HG03280 (cell line): Measurements from ENCODE around the gene POU4F1.
"Not testable (repeated sequence)": the region's sequence is repeated elsewhere in the genome, so short reads cannot be mapped to it uniquely, and the experiment has no call there.

Source experiments
- ATAC-seq: cut with Tn5 transposase; IDR thresholded peaks from one replicate; pipeline ENCODE4 v1.9.1; 2021; ENCODE audit warnings: mild to moderate bottlenecking, moderate library complexity; ENCODE audit not compliant: unreplicated experiment

Gene POU4F1, protein sequence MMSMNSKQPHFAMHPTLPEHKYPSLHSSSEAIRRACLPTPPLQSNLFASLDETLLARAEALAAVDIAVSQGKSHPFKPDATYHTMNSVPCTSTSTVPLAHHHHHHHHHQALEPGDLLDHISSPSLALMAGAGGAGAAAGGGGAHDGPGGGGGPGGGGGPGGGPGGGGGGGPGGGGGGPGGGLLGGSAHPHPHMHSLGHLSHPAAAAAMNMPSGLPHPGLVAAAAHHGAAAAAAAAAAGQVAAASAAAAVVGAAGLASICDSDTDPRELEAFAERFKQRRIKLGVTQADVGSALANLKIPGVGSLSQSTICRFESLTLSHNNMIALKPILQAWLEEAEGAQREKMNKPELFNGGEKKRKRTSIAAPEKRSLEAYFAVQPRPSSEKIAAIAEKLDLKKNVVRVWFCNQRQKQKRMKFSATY

DNA sequence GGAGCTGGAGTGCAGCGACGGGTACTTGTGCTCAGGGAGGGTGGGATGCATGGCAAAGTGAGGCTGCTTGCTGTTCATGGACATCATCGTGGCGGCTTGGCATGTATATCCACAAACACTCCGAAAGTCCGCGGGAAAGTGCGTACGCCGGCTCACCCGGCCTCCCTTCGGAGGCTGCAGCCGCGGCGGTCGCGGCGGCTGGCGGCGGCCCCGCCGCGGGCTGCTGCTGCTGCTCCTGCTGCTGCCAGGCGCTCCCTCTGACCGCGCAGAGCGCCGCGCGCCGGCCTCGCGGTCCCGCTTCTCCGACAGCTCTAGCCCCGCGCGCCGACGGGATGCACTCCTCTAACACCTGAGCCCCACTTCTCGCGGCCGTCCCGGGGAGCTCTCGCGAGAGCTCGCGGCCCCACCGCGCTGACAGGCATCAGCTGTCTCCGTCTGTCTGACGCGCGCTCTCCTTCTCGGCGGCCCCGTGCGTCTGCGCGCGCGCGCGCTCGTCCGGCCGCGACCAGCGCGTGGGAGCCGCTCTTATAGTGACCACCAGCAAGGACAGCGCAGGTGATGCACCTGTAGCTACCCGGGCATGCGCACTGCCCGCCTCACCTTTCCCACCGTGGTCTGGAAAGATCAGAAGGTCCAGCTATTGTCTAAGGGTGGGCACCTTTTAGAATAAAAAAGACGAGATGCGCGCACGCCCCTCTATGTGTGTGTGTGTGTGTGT, at the start of gene POU4F1:
TSS of gene POU4F1 (minus strand) at position 313 of the 718 bp plus-strand sequence. CDS start at position 87, 226 bp downstream.
- ATAC-seq, result peak; percentile 89

DNA sequence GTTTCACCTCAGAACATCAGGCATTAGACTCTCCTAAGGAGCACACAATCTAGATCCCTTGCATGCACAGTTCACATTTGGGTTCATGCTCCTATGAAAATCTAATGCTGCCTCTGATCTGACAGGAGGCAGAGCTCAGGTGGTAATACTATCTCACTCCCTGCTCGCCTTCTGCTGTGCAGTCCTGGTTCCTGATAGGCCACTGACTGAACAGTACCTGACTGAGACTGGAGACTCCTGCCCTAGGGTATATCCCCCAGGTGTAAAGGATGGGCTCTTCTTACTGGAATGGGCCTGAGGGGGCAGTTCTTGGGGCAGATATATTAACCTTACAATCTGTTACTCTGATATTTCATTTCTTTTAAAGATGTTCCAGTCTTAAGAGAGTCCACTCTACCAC, 49.3 kb upstream of the POU4F1 start:
- no peak for ATAC-seq

DNA sequence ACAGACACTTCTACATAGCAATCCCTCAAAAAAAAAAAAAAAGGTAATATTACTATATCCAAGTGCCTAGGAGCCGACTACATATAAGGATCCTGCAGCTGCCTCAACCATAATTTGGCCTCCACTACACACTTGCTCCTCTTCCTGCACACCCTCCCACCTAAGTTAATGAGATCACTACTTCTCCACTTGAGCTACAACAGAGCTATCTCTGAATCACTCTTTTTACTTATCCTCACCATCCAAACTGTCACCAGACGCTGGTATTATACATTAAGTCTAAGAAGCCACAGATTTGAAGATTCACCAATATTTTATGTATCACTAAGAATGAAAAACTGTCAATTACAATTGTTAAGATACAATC, 47.3 kb upstream of the POU4F1 start:
- no peak for ATAC-seq

DNA sequence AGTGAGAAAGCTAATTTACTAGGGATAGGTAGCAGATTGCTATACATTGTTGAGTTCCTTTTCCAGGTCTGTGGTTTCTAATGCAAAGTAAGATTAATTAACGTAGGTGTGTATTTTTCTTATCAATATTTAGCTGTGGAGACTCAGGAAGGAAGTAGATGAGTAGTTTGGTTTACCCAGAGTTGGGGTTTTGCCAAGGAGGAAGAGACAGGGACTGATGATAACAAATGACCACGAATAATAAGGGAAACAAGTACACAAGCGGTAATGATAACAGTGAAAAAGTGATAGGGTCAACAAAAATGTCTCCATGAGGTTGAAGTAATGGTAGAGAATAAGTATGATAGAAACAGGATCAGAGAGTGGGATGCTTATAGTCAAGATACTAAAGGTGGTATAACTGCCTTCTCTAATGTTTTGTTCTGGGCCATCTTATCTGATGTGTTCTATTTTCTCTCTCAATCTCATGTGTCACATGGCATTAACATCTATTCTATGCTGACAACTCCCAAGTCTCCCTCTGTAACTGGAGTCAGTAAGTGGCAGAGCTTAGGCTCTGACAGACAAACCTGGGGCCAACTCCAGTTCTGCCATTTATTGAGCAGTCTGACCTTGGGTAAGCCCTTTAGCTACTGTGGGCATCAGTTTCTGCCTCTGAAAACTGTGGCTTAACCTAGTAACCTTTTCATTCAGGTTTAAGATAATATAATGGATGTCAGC, 46.8 kb upstream of the POU4F1 start:
- no peak for ATAC-seq

DNA sequence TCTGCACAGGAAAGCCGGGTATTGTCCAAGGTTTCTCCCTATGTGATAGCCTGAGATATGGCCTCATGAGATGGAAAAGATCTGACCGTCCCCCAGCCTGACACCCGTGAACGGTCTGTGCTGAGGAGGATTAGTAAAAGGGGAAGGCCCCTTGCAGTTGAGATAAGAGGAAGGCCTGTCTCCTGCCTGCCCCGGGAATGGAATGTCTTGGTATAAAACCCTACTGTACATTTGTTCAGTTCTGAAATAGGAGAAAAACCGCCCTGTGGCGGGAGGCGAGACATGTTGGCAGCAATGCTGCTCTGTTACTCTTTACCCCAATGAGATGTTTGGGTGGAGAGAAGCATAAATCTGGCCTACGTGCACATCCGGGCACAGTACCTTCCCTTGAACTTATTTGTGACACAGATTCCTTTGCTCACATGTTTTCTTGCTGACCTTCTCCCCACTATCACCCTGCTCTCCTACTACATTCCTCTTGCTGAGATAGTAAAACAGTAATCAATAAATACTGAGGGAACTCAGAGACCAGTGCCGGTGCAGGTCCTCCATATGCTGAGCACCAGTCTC, 43.8 kb upstream of the POU4F1 start:
- not testable (repeated sequence) for ATAC-seq

DNA sequence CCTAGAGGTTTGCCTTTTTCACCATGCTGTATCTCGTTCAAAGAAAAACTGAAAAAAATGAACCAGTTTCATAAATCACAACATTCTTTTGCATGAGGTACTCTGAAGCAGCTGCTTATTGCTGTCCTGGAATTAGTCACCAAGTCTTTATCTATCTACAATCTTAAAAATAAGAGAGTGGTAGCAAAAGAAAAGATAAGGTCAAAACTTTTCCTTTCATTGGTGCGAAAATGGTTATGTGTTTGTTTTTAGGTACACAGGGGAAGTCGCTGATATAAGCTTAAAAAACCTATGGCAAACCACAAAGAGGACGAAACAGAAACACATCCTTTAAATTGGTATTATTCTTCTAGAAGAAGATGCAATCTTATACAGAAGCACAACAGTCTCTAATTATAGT, 34.9 kb upstream of the POU4F1 start:
- ATAC-seq, result peak; percentile 64

DNA sequence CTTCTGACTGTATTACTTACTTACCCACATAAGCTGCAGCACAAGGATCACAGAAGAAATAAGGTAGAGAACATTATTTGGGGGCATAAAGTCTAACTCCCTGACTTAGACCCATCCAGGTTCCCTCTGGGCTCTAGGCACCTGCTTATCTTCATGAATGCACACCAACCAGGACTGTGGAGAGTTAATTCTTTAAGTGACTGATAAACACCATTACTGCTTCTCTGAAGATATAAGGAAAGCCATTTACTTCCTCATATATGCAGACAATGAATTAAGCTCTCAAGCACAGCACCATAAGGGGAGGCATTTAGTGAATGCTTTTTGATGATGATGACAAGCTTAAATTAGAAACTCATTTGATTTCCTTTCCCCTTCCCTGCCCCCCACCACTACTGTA, 33.1 kb upstream of the POU4F1 start:
- no peak for ATAC-seq

DNA sequence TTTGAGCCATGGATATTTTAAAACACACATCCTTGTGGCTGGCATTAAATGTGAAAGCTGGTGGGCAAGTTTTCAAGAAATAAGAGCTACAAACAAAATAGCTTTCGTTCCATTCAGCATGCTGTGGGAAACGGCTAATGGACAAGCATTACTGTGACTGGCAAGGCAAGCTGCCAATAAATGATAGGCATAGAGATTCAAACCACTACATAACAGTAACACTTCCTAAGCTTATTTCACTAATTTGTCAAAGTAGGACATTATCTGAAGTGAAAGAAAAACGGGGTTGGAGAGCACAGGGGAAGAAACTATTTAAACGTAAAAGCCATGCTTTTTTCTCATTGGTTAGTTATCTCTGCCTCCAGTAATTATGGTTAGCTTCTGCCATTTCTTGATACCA, 29.6 kb upstream of the POU4F1 start:
- ATAC-seq, result no peak

DNA sequence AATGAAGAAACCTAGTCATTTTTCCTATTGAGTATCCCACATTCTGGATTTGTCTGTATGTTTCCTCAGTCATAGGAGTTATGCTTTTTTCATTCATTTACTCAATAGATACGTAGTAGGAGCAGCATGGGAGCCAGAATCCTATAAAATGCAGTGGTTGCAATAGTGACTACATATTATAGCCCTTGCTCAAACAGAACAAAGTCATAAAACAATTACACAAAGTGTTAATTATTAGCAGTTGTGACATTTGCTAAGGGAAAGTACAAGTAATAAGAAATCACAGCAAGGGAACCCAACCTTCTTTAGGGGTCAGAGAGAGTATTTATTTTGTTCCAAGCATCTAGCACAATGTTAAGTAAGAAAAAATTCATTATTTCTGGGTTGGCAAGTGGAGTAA, 27.7 kb upstream of the POU4F1 start:
- ATAC-seq, result no peak

DNA sequence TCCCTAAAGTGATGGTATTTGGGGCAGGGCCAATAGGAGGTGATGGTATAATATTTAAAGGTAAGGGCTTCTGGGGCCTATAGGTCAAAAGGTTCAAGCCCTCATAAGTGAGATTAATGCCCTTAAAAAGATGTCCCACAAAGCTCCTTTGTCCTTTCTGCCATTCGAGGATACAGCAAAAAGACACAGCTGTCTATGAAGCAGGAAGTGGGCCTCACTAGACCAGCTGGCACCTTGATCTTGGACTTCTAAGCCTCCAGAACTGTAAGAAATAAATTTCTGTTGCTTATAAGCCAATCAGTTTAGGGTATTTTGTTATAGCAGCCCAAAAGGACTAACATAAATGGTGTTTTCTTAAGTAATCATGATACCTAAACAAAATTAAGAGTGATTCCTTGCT, 27.2 kb upstream of the POU4F1 start:
- no peak for ATAC-seq

DNA sequence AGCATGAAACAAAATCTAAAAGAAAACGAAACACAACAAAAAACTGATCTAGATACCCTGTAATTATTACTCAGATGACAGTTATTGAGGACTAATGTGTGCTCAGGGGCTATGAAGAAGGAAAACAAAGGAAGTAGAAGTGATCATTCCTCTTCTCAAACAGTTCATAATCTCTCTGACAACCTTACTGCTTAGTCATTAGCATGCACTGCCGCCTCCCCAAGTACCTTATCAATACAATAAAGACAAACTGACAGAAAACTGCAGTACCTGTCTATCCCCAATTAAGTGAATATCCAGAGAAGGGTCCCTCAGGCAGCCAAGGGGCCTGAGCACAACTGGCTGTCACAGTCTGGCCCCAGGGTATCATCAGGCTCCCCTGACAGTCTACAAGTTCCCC, 22.0 kb upstream of the POU4F1 start:
- ATAC-seq, result no peak

DNA sequence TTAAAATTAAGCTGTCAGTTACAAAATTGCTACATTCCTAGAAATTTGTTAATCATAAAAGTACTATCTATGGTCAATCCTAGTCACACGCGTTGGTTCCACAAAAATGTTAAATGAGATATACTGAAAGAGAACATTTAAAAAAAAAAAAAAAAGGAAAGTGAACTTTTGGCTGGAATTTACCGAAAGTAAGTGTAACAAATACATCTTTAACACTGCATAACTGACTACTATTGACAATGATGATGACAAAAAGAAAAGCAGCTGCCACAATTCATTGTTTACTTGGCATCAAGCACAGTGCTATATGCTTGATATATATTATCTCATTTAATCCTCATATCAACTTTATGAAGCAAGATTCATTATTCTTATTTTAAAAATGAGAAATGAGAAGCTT, 19.8 kb upstream of the POU4F1 start:
- ATAC-seq, result no peak

DNA sequence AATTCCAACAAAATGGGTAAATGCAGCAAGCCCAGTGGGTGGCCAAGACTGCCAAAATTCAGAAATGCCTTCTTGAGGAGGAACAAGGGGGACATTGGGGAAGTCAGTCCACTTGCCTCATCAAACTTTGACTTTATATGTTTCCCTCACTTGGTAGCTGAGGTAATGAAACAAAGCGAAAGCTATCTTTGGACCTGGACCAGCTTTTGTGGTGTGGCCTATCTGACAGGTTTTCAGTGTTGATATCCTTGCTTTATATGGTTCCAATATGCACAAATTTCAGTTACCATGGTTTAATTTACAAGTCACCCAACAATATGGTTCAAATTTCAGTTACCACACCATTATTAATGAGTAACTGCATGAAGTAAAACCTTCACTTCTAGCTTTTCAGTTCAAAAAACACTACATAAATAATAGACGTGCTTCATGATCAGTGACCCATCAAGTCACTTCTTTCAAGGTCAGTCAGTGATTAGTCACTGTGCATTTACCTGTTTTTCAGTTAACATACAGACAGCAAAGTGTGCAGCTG, 17.7 kb upstream of the POU4F1 start:
- ATAC-seq, result no peak

DNA sequence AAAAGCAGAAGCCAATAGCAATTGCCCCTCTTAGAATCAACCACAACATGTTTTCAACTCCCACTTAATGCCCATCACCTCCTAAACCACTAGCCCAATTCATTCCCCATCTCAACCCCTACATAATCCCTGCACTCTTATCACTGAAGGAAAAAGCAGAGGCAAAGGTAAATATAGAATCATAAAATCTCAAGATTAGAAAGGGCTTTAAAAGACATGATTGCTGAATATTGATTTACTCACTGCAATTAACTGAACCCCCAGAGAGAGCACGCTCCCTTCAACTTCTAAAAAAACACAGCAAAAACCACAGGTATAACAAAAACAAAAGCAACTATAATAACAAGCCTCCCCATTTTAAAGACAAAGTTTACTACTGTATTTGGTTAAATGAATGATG, 15.1 kb upstream of the POU4F1 start:
- no peak for ATAC-seq

DNA sequence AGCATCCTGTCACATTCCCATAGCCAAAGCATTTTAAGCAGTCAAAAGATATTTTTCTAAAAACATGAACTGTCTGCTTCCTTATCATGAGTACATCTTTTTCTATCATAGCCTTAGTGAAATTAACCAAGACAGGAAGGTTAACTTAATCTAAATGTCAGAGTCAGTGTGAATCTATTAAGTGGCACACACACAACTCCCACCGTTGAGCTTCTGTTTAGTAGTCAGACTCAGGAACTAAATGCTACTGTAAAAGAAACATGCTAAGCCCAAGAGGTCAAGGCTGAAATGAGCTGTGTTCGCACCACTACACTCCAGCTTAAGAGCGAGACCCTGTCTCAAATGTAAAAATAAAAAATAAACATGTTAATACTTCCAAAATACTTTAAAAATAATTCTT, 7.7 kb upstream of the POU4F1 start:
- ATAC-seq, result no peak

DNA sequence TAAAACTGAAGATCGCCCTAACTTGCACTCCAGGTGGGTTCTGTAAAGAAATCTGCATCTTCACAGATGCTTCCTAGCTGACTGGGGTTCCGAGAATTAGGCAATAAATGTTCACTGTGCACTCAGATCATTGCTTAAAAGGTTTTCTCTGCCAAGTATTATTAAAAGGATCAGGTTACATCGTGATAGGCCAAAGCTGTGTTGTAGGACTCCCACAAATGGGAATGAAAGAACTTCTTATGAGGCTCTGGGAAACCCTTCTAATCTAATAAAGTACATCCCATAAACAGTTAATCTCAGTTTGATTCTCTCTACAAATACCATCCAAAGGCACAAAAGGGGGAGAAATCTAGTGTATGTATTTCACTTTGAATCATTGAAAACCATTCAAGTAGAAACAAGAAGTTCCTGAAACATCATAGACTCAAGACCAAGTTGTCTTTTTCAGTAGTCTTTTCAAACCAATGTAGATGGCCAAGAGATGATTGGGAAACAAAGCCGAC, 7.1 kb upstream of the POU4F1 start:
- ATAC-seq, result no peak

DNA sequence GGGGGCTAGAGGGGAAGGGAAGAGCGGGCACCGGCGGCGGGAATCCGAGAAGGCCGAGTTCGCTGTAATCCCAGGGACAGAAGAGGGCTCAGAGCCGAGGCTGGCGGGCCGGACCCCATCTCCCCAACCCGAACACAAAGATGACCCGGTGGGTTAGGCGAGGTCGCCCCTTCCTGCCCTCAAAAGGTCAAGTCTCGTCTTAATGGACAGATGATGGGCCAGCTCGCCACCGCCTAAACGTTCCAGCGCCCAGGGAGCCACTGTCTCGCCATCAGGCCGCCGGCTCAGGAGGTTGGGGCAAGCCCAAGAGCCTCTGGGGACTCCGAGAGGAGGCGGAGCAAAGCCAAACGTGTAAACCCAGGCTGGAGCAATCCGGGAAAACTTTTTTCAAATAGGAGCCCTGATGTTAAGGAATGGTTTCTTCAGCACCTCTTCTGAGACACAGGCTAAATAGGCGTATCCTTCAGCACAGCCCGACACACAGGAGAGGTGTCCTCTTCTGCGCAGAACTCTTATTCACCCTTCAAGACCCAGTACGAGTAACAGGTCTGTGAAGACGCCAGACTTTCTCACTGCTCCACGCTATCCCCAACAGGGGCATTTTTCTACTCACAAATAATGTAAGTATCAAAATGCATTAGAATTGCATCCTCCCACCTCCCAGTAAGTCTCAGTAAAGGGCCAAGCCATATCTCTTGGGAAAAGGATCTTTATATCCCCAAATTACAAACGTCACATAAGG, 6.3 kb upstream of the POU4F1 start:
- no peak for ATAC-seq

DNA sequence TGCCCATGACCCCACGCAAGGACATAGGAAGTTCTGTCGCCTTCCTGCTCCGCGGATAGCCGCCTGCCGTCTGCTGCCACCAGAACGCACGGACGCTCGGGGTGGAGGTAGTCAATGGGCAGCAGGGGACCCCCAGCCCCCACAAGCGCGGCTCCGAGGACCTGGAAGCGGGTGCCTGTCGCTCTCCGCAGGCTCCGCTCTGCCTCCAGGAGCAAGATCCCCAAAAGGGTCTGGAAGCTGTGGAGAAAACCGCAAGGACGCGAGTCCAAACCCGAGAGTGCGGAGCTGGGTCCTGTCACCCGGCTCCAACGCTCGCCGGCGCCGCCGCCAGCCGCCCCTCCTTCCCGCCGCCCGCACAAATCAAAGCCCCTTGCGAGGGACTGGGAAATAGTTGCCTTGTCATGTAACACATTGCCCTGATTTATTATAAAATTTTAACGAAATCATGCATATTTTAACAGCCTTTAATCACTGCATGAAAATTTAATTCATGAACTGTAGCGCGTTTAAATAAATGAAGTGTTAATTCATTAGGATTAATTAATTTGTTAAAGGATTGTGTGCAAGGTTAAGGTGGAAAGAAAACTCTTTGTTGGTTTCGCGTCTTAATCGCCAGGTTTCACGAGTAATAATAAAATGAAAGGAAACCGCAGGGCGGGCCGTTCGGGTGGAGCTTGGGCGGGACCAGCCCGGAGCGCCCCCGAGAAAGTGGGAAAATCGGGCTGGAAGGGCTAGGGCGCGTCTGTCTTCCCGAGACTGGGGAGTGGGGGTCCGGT, 5.5 kb upstream of the POU4F1 start:
- ATAC-seq, result no peak

DNA sequence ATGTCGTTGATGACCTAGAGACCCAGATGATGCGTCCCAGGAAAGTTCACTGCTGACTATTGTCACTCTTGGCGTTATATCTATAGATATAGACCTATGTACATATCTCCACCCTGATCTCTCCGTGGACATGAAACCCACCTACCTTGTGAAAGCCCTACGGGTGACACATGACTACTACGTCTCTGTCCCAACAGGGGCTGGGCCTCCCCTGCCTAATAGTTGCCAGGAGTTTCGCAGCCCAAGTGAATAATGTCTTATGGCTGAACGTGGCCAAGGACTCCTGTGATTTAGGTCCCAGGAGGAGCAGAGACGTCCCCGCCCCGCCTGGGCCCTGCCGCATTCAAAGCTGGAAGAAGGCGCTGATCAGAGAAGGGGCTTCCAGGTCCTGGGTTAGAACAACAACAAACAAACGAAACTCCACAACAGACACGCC, 4.9 kb upstream of the POU4F1 start:
- ATAC-seq, result no peak
